ENCODE measurements around the gene BUB1B.

The BUB1B gene

GRCh38 chr15:40192942-40193341, 32.1 kb downstream of the BUB1B start:
- peak; percentile 45 for DNase-seq

GRCh38 chr15:40197434-40197833, 36.6 kb downstream of the BUB1B start:
- no peak for DNase-seq

- no peak for DNase-seq
Observed at GRCh38 chr15:40198355-40199085, 37.7 kb downstream of the BUB1B start.

GRCh38 chr15:40204100-40204499, 43.2 kb downstream of the BUB1B start:
- no peak for DNase-seq

- peak; percentile 55 for DNase-seq
Observed at GRCh38 chr15:40217166-40217824, 56.4 kb downstream of the BUB1B start.

DNA sequence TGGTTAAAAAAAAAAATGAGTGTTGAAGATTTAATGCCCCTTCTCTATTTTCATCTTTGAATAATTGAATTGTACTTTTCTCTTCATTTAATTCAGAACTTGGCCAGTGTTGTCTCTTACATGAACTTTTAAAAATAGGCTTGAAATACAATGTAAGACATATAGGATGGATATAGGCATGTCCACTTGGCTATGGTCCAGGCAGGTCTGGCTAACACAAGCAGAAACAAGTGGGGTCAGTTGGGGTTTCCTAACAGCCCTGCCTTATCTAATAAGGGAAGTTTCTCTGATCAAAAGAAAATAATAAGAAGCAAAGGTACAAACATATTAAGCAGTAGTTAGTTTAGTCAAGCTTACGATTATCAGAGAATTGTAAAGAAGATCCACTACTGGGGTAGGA, 58.9 kb downstream of the BUB1B start:
- DNase-seq: no peak

DNA sequence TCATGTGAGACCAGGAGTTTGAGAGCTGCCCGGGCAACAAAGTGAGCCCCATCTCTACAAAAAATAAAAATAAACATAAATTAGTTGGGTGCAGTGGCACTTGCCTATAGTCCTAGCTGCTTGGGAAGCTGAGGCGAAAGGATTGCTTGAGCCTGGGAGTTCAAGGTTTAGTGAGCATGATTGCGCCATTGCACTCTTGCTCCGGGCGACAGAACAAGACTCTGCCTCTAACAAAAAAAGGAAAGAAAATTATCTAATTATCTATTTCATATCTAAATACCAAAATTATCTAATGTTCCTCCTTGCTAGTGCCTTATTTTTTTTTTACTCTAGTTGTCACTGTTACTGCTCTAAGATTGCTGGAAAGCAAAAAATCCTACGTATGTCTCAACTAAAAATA, 61.3 kb downstream of the BUB1B start:
- no peak for DNase-seq

GRCh38 chr15:40226736-40227135, 65.9 kb downstream of the BUB1B start:
- DNase-seq: no peak

- no peak for DNase-seq
Observed at GRCh38 chr15:40229316-40229715, 68.4 kb downstream of the BUB1B start.

- DNase-seq: no peak
Observed at GRCh38 chr15:40229956-40230355, 69.1 kb downstream of the BUB1B start.

DNA sequence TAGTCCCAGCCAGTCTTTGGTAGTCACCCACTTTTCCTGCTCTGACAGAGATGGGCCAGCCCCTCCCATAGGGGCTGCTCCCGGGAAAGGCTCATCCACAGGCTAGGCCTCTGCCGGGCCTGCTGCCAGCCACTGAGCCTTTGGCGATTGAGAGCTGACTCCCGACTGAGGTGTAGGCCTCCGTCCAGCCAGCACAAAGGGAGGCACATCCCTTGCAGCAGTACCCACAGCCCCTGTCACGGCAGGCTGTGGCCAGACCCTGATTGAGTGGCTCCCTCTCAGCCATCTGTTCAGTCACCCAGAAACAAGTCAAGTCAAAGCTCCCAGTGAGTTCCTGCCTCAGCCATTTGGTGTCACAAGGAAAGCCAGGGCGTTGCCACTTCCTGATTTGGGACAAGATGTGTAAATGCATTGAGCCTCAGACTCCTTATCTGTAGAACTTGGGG, 71.8 kb downstream of the BUB1B start:
- DNase-seq: no peak

- no peak for DNase-seq
Observed at GRCh38 chr15:40233727-40234577, 73.1 kb downstream of the BUB1B start.

- DNase-seq: no peak
Observed at GRCh38 chr15:40234783-40235182, 73.9 kb downstream of the BUB1B start.

GRCh38 chr15:40235201-40235885, 74.5 kb downstream of the BUB1B start:
- DNase-seq: no peak

DNA sequence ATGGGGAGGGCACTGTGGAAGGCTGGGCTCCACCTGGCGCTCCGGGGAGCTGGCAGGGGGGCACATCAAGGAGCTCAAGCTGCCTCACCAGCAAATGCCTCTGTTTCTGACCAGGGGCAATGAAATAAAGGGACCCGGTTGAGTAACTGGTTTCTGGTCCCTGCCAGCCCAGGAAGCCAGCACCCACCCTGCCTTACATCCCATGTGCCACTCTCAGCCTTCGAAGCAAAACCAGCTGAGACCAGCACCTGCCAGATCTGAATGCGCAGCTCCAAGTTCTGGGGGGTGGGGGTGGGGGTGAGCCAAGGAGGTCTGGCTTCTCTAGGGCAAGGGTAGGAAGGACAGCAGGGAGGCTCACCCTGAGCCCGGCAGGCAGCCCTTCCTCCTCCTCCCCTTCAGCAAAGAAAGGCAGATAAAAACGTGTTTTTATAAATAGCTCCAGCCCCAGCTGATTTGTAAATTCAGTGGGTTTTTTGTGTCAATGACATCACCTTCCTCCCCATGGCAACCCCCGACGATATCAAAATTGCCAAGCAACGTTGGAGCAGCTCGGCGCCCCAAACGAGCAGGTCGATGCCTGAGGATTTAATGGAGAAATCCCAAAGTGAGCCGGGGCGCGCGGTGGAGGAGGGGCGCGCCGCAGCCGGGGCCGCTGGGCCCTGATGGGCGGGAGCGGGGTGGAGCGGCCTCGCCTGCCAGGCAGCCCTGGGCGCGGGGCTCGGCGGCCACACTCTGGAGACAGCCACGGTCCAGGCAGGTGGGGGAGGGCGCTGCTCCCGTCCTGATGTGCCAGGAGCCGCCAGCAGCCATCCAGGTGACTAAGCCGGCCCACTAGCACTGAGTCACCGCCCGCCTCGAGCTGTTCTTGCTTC, 77.9 kb downstream of the BUB1B start, which contains the start of gene PAK6:
PAK6 (plus strand) TSS at position 532 of the 872 bp plus-strand sequence. CDS start 25,723 bp downstream, outside the sequence.
- peak; percentile 52 for DNase-seq

DNA sequence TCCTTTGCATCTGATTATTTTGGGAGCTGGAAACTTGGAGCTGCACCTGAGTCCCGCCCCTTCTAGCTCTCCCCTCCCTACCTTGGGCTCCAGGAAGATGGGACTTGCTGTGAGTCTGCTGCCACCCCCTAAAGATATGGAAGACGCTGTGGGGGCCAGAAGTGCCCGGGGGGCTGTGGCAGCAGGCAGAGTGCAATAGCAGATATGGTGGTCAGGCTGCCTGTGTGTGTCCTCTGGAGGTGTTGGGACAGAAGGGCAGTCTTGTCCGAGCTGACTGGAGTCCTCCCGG, 78.5 kb downstream of the BUB1B start:
- DNase-seq: no peak

- no peak for DNase-seq
Observed at GRCh38 chr15:40239693-40240618, 79.1 kb downstream of the BUB1B start.

GRCh38 chr15:40240619-40241221, 79.9 kb downstream of the BUB1B start:
- DNase-seq: no peak

- no peak for DNase-seq
Observed at GRCh38 chr15:40241269-40242212, 80.7 kb downstream of the BUB1B start.
